ENCODE results near the gene ANGPTL8.

DNA sequence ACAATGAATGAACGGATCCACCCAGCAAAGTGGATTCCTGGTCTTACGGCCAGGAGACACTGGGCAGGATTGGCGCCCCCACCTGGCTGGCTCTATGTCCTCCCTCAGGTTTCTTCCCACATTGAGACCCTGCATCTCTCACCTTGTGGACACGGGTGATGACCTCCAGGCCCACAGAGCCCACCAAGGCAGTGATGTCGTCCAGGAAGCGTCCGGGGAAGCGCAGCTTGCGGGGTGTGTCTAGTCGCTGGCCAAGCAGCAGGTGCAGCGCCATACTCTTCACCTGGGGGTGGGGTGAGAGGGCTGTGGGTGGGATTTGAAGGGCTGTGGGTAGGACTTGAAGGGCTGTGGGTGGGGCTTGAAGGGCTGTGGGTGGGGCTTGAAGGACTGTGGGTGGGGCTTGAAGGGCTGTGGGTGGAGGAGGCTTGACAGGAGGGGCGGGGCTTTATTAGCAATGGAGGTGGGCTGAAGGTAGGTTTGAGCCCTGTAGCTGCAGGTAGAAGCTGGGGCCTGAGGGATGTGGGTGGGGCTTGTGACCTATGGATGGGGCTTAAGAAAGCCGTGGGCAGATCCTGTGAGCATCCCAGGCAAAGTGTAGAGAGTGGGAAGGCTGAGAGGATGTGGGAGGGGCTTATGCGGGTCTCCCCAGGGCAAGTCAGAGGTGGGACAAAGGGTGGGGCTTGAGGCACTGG, 12.1 kb upstream of the ANGPTL8 start:
- TF ChIP-seq NFRKB (IDR thresholded peaks at IDR 0.05): no peak
- no peak for TF ChIP-seq FOXK2 (IDR thresholded peaks at IDR 0.05)
- TF ChIP-seq SP1 (IDR thresholded peaks at IDR 0.05): no peak
- TF ChIP-seq TARDBP (IDR thresholded peaks at IDR 0.05): no peak
- TF ChIP-seq ARNT (IDR thresholded peaks at IDR 0.05): no peak
- TF ChIP-seq FOXM1 (IDR thresholded peaks at IDR 0.05; ENCODE audit: borderline replicate concordance): no peak
- no peak for TF ChIP-seq BHLHE40 (IDR thresholded peaks at IDR 0.05; ENCODE audit: borderline replicate concordance)
- TF ChIP-seq HDGF (IDR thresholded peaks at IDR 0.05; ENCODE audit: borderline replicate concordance): no peak
- TF ChIP-seq CTBP1 (IDR thresholded peaks at IDR 0.05; ENCODE audit: borderline replicate concordance): no peak
- no peak for TF ChIP-seq SUZ12 (IDR thresholded peaks at IDR 0.05)
